Omental fat pad (tissue), 4 donors: ENCODE measurements around the gene PRICKLE2. TPM values are rescaled to one million over a fixed set of nuclear protein-coding genes. Genes with fewer than 3 reads are reported as not detected.

Experiments used
- ATAC-seq: fragments of 150-250 bp; one replicate; pipeline ENCODE4 v1.9.1; 2016; ENCODE audit warnings: mild to moderate bottlenecking, moderate library complexity; ENCODE audit not compliant: low FRiP score
- DNase-seq: peaks from one replicate; pipeline ENCODE4 v3.0.0-alpha.2; 2019; ENCODE audit warnings: low spot score
- total RNA-seq, 4 donors: library from RNA; depleted of rRNA; stranded (reverse); fragments of >200 nt; gene quantifications; one replicate each; pipeline ENCODE4 v1.1.0, GENCODE V29; 2016
- TF ChIP-seq, protein P1 (sequence below), 3 donors: fragments of 450-650 bp; IDR thresholded peaks; one replicate each; pipeline ENCODE4 v1.5.1; 2016 to 2017; ENCODE audit warnings: antibody characterized with exemption in 3 of 3, mild to moderate bottlenecking in 3 of 3, moderate library complexity in 2 of 3

Gene PRICKLE2
- total RNA-seq, 4 donors from 2014 or later = 56.1 to 88.4 (median 81.3) TPM

DNA sequence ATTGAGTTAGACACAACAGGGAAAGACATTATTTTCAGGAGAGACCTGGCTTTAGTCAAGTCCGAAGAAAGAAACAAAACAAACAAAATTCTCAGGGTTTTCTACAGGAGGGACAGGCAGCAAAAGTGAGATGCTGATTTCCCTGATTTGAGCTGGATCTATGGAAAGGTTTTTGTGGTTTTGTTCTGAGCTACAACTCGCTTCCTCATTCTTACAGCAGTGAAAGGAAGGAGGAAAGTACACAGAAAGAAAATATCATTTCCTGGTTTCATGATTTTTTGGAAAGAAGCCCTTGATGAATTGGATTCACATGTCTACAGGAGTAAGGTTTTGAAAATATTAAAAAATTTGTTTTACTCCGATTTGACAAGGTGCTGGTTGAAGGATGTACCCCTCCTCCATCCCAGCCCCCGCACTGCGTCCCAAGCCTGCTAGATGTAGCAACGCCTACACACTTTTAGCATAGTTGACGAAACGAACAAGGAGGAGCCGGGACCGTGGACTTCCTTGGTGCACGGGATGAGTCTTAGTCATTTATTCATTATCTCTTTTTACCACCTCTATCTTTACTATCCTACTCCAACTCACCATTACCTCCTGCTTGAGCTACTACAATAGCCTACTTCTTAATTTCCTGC is 10.8 kb downstream of the PRICKLE2 start:
- DNase-seq = peak; percentile 70
- peak; percentile 92 for ATAC-seq
- TF ChIP-seq, protein P1, sequence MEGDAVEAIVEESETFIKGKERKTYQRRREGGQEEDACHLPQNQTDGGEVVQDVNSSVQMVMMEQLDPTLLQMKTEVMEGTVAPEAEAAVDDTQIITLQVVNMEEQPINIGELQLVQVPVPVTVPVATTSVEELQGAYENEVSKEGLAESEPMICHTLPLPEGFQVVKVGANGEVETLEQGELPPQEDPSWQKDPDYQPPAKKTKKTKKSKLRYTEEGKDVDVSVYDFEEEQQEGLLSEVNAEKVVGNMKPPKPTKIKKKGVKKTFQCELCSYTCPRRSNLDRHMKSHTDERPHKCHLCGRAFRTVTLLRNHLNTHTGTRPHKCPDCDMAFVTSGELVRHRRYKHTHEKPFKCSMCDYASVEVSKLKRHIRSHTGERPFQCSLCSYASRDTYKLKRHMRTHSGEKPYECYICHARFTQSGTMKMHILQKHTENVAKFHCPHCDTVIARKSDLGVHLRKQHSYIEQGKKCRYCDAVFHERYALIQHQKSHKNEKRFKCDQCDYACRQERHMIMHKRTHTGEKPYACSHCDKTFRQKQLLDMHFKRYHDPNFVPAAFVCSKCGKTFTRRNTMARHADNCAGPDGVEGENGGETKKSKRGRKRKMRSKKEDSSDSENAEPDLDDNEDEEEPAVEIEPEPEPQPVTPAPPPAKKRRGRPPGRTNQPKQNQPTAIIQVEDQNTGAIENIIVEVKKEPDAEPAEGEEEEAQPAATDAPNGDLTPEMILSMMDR (IDR thresholded peaks at IDR 0.05) = no peak

DNA sequence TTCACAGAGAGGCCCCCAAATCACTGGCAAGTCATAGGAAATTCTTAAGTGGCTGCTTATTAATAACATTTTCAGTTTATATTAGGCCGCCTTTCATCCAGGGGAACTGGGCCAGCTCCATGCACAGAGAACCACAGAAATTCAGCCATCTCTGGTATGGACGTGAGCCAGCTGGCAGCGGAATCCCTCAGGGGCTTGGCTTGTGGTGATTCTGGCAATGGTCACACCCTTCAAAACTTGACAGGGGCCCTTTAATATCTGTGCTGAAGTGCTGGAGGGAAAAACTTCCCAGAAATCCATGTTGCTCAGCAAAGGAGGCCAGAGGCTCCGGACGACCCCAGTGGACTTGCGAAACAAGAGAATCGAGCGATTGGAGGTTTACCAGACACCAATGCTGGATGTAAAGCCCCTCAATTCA is 11.3 kb downstream of the PRICKLE2 start:
- TF ChIP-seq, protein P1 (IDR thresholded peaks at IDR 0.05) = no peak
- ATAC-seq (peak; percentile 47), DNase-seq (peak; percentile 34)

DNA sequence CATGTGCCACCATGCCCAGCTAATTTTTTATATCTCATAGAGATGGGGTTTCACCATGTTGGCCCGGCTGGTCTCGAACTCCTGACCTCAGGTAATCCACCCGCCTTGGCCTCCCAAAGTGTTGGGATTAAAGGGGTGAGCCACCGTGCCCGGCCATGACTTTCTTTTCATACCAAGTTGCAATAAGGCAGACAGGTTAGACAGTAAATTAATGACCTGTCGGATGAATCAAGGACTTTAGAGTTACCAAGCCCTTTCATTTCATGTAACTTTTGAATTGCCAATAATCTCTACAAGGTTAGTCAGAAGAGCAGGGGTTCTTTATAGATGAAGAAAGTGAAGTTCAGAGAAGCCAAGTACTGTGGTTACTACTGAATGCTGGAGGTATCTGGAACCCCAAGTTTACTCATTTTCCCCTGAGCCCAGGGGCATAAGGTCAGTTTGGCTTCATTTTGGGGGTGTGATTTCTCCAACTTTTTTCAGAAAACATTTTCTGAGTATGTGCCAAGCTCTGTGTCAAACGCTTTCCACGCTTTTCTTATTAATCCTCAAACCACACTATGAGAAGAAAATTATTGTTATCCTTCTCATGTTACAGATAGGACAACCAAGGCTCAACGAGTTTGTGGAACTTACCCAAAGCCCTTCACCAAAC is 11.9 kb downstream of the PRICKLE2 start:
- DNase-seq (no peak), ATAC-seq (no peak)
- TF ChIP-seq, protein P1 (IDR thresholded peaks at IDR 0.05) = no peak

DNA sequence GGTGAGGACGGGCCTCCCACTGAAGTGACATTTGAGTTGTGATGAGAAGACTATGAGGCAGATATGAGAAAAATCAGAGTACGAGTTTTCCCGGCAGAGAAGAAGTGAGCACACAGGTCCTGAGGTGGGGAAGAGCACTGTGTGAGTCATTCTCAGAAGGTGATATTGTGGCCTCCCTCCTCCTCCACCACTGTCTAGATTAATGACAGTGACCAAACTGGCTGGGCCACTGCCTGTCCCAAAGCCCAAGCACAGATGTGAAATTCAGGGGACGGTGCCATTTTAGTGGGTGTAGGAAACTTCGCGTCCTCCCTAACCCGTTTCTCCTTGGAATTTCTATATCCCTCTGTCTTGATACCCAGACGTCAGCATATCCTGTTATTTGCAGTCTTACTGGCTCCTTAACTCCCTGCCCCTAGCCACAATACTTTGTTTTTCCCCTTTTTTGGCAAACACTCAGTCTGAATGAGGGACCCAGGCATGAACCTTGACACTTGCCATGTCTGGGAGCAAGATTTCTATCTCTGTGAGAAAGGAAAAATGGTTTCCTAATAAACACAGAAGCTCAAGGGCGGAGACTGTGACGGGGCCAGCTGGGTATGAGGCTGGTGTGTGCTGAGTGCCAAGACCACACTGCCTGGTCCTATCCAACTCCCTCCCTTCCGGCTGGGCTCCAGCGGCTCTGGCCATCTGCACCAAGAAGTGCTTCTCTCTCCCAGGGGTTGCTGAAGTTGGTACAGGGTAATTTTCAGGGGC is 15.2 kb downstream of the PRICKLE2 start:
- ATAC-seq = peak; percentile 38
- no peak for DNase-seq
- TF ChIP-seq, protein P1 (IDR thresholded peaks at IDR 0.05) = no peak

DNA sequence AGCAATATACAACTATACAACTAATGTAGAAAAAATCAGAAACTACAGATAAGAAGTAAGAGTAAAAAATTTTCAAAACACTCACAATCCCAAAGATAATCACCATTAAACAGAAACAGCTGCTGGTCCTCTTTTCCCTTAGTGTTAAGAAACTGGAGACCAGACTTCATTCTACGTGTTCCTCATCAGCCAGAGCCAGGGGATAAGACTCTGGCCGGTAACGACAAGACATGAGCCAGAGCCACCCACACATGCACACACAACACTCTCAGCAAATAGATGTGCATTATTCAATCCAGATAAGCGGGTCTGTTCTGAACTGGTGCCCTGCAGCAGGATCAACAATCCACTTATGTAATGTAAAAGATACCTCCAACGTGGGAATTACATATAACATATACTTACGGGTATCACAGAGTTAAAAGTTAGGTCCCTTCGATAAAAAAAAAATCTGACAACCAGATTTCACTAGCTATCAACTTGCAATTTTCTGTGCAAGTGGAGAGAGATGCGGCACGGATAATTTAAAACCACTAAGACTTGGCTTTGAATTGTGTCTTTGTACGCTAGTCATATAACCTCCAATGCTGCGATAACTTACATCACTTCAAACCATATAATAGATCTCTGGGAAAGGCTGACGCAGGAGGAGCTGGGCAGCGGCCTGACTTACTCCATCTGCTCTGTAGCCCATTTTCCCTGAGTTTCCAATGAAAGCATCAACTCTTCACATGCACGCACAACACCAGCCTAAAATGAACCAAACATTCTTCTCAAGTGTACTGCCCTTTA is 17.8 kb downstream of the PRICKLE2 start:
- TF ChIP-seq, protein P1 (IDR thresholded peaks at IDR 0.05) = no peak
- ATAC-seq (no peak), DNase-seq (no peak)

DNA sequence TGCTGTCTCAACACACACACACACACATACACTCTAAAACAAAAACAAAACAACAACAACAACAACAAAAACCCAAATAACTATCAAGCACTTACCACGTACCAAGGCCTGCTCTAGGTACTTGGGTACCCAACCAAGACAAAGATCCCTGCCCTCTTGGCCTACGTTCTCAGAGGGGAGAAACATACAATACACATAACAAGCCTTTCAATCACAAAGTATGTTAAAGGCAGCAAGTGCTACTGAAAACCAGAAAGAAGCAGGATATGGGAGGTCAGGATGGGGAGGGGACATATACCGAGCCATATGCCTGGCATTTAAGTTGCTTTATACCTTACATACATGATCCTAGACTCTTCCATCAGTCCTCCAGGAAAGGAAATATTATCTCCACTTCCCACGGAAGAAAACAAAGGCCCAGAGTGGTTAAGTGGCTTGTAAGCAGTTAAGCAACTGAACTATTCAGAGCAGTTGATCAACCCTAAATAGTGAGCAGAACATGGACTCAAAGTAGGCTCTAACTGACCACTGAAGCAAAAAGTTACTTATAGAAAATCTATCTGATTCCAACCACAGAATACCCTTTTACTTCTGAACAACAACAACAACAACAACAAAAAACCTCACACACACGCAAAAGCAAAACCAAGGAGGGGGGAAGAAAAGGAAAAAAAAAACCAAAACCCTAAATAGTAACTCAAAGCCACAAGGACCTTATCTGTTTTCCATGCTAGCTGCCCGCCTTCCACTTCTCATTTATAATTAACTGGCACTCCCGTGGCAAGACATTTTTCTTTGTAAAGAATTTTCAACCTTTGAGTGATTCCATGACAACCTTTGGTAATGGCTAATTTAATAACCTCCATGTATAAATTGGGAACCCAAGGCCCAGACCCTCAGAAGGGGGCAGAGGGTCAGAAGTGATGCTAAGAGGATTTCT is 21.0 kb downstream of the PRICKLE2 start:
- ATAC-seq (no peak), DNase-seq (no peak)
- TF ChIP-seq, protein P1 (IDR thresholded peaks at IDR 0.05) = no peak
